ENCODE measurements around the gene WNT7A.

DNA sequence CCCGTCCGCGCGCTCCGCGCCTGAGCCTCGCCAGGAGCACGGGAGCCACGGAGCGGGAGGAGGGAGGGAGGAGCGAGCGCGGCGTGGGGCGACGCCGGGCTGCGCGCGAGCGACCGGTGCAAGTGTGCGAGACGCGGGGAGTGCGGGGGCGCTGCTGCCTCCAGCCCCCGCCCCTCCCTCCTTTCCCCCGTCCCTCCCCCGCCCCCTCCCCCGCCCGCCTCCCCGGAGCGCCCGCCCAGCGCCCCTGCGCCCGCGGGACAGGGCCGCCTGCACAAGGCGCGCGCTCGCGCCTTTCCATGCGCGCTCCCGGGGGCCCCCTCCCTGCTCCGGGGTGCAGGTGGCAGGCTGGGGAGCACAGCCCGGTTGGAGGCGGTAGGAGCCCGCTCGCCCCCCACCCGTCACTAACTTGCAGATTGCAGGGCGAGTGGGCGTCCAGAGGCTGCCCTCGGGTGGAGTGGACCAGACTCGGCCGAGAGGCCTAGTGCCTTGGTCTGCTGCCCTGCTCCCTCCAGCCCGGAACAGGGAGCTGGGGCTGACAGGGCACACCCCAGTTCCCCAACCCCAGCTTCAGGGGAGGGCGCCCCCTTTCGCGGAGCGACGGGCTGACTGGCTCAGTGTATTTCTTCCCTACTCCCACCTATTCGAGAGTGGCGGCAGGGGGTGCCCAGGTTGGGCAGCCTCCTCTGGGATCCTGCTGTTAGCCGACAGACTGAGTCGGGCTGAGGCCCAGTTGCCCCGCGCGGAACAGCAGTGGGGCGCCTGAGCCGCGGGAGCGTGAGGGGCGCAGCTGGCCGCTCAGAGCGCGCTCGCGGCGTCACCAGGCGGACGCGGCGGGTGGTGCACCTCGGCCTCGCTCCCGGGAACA, at the start of gene WNT7A:
- TF ChIP-seq, protein P1, sequence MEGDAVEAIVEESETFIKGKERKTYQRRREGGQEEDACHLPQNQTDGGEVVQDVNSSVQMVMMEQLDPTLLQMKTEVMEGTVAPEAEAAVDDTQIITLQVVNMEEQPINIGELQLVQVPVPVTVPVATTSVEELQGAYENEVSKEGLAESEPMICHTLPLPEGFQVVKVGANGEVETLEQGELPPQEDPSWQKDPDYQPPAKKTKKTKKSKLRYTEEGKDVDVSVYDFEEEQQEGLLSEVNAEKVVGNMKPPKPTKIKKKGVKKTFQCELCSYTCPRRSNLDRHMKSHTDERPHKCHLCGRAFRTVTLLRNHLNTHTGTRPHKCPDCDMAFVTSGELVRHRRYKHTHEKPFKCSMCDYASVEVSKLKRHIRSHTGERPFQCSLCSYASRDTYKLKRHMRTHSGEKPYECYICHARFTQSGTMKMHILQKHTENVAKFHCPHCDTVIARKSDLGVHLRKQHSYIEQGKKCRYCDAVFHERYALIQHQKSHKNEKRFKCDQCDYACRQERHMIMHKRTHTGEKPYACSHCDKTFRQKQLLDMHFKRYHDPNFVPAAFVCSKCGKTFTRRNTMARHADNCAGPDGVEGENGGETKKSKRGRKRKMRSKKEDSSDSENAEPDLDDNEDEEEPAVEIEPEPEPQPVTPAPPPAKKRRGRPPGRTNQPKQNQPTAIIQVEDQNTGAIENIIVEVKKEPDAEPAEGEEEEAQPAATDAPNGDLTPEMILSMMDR (IDR thresholded peaks at IDR 0.05) = peak; percentile 44
- TF ChIP-seq EZH2 (IDR thresholded peaks at IDR 0.05; ENCODE audit: borderline replicate concordance, insufficient read depth, low read depth, low read length, poor library complexity, severe bottlenecking) = no peak

All from B cell (primary cell).